ENCODE results near the gene CIDEC.
"Not testable (repeated sequence)": the region's sequence is repeated elsewhere in the genome, so short reads cannot be mapped to it uniquely, and the experiment has no call there.

CIDEC gene

GRCh38 chr3:9876255-9876654 is 3.8 kb downstream of the CIDEC start:
- not testable (repeated sequence) for DNase-seq (ENCODE audit: low read depth)

- no peak for DNase-seq (ENCODE audit: low read depth)
Observed at GRCh38 chr3:9875448-9875847, 4.6 kb downstream of the CIDEC start.

- not testable (repeated sequence) for DNase-seq (ENCODE audit: low read depth)
Observed at GRCh38 chr3:9872067-9872466, 8.0 kb downstream of the CIDEC start.

GRCh38 chr3:9870978-9871377 is 9.1 kb downstream of the CIDEC start:
- DNase-seq (ENCODE audit: low read depth): no peak

GRCh38 chr3:9869955-9870354 is 10.1 kb downstream of the CIDEC start:
- DNase-seq (ENCODE audit: low read depth): no peak

GRCh38 chr3:9867106-9867505 is 12.9 kb downstream of the CIDEC start:
- no peak for DNase-seq (ENCODE audit: low read depth)

- DNase-seq (ENCODE audit: low read depth): no peak
Observed at GRCh38 chr3:9866639-9867038, 13.4 kb downstream of the CIDEC start.

- DNase-seq (ENCODE audit: low read depth): not testable (repeated sequence)
Observed at GRCh38 chr3:9865125-9865637, 14.9 kb downstream of the CIDEC start.

GRCh38 chr3:9864200-9864927 is 15.7 kb downstream of the CIDEC start:
- DNase-seq (ENCODE audit: low read depth): no peak

- DNase-seq (ENCODE audit: low read depth): no peak
Observed at GRCh38 chr3:9863058-9863772, 16.8 kb downstream of the CIDEC start.

GRCh38 chr3:9862391-9863057 is 17.5 kb downstream of the CIDEC start:
- DNase-seq (ENCODE audit: low read depth): no peak

- DNase-seq (ENCODE audit: low read depth): no peak
Observed at GRCh38 chr3:9861626-9862130, 18.4 kb downstream of the CIDEC start.

- no peak for DNase-seq (ENCODE audit: low read depth)
Observed at GRCh38 chr3:9861201-9861600, 18.9 kb downstream of the CIDEC start.

- no peak for DNase-seq (ENCODE audit: low read depth)
Observed at GRCh38 chr3:9859530-9860025, 20.5 kb downstream of the CIDEC start.

GRCh38 chr3:9855594-9855993 is 24.5 kb downstream of the CIDEC start:
- no peak for DNase-seq (ENCODE audit: low read depth)

- not testable (repeated sequence) for DNase-seq (ENCODE audit: low read depth)
Observed at GRCh38 chr3:9854291-9854940, 25.6 kb downstream of the CIDEC start.

- DNase-seq (ENCODE audit: low read depth): no peak
Observed at GRCh38 chr3:9852528-9852927, 27.5 kb downstream of the CIDEC start.

- not testable (repeated sequence) for DNase-seq (ENCODE audit: low read depth)
Observed at GRCh38 chr3:9851926-9852325, 28.1 kb downstream of the CIDEC start.

- DNase-seq (ENCODE audit: low read depth): not testable (repeated sequence)
Observed at GRCh38 chr3:9851383-9851782, 28.7 kb downstream of the CIDEC start.

- DNase-seq (ENCODE audit: low read depth): not testable (repeated sequence)
Observed at GRCh38 chr3:9848860-9849259, 31.2 kb downstream of the CIDEC start.

- DNase-seq (ENCODE audit: low read depth): not testable (repeated sequence)
Observed at GRCh38 chr3:9847870-9848269, 32.2 kb downstream of the CIDEC start.
